ENCODE results near the gene MAD2L1. TPM values are rescaled to one million over a fixed set of nuclear protein-coding genes. Genes with fewer than 3 reads are reported as not detected.

The MAD2L1 gene
- total RNA-seq, 2 experiments from 2014 or later = 109 to 112 TPM

- no peaks in the 10 kb centered on the region for H3K9me3 ChIP-seq (ENCODE audit: low read length)
- H3K27ac ChIP-seq (ENCODE audit: low read depth, low read length, poor library complexity, severe bottlenecking) = no peak overlapping the region
- intact Hi-C loops (cut with micrococcal nuclease; ENCODE audit: unreplicated experiment) = no loop called here
- peak overlapping the region; percentile 34 for H3K4me3 ChIP-seq (ENCODE audit: low read depth, low read length, poor library complexity, severe bottlenecking)
- H3K4me2 ChIP-seq (ENCODE audit: low read length) = peak overlapping the region; percentile 80
- POLR2A ChIA-PET = interaction anchor here (1.2 to 1.3 kb wide), 2 partner anchors 8 to 69 kb away, joined by 4 to 6 read pairs; no protein-coding TSS in a partner anchor
- peaks cover 35% of the 10 kb centered on the region for H3K4me1 ChIP-seq (ENCODE audit: insufficient read depth, low read length, poor library complexity, severe bottlenecking)
- H3K36me3 ChIP-seq (ENCODE audit: insufficient read depth, low read length) = peaks cover 83% of the 10 kb centered on the region
- CTCF ChIA-PET (ENCODE audit: unreplicated experiment) = no interaction called here
- TF ChIP-seq CTCF (conservative IDR thresholded peaks at IDR 0.05; ENCODE audit: low read length) (no peak), EZH2phosphoT487 (IDR thresholded peaks at IDR 0.05; ENCODE audit: borderline replicate concordance, low read depth, low read length) (no peak)
- H3K79me2 ChIP-seq (ENCODE audit: insufficient read depth, low read depth, low read length) = peaks cover 91% of the 10 kb centered on the region
- peaks cover 38% of the 10 kb centered on the region for H4K20me1 ChIP-seq (ENCODE audit: insufficient read depth, low read length)
- no peak overlapping the region for H2AFZ ChIP-seq (ENCODE audit: low read length)
- no peaks in the 10 kb centered on the region for H3K9me2 ChIP-seq (ENCODE audit: insufficient read depth, low read length)
- no peak for DNase-seq (ENCODE audit: low spot score)
- no TSS peak for BruUV-seq (replicated peaks)
These were observed 3.9 kb downstream of the MAD2L1 start for GRCh38 chr4:120062663-120063195.

GRCh38 chr4:120059036-120059435, 7.6 kb downstream of the MAD2L1 start:
- peaks cover 22% of the 10 kb centered on the region for H4K20me1 ChIP-seq (ENCODE audit: insufficient read depth, low read length)
- peaks cover 97% of the 10 kb centered on the region for H3K36me3 ChIP-seq (ENCODE audit: insufficient read depth, low read length)
- no peak overlapping the region for H3K4me3 ChIP-seq (ENCODE audit: low read depth, low read length, poor library complexity, severe bottlenecking)
- no peak for DNase-seq (ENCODE audit: low spot score)
- no peaks in the 10 kb centered on the region for H3K9me2 ChIP-seq (ENCODE audit: insufficient read depth, low read length)
- H3K4me1 ChIP-seq (ENCODE audit: insufficient read depth, low read length, poor library complexity, severe bottlenecking) = peaks cover 48% of the 10 kb centered on the region
- no TSS peak for BruUV-seq (replicated peaks)
- ChIA-PET CTCF (ENCODE audit: unreplicated experiment) (no interaction called here), POLR2A (no interaction called here)
- no peak overlapping the region for H2AFZ ChIP-seq (ENCODE audit: low read length)
- TF ChIP-seq EZH2phosphoT487 (IDR thresholded peaks at IDR 0.05; ENCODE audit: borderline replicate concordance, low read depth, low read length) (no peak), CTCF (conservative IDR thresholded peaks at IDR 0.05; ENCODE audit: low read length) (no peak)
- H3K79me2 ChIP-seq (ENCODE audit: insufficient read depth, low read depth, low read length) = peaks cover 80% of the 10 kb centered on the region
- no peak overlapping the region for H3K4me2 ChIP-seq (ENCODE audit: low read length)
- H3K27ac ChIP-seq (ENCODE audit: low read depth, low read length, poor library complexity, severe bottlenecking) = no peak overlapping the region
- intact Hi-C loops (cut with micrococcal nuclease; ENCODE audit: unreplicated experiment) = no loop called here
- no peaks in the 10 kb centered on the region for H3K9me3 ChIP-seq (ENCODE audit: low read length)

GRCh38 chr4:120057416-120057815, 9.2 kb downstream of the MAD2L1 start:
- ChIA-PET CTCF (ENCODE audit: unreplicated experiment) (no interaction called here), POLR2A (interaction anchor here (1.3 to 1.8 kb wide), 3 partner anchors 8 to 73 kb away, joined by 6 to 12 read pairs (median 7); no protein-coding TSS in a partner anchor)
- BruUV-seq (replicated peaks) = no TSS peak
- Histone ChIP-seq H3K9me2 (ENCODE audit: insufficient read depth, low read length) (no peaks in the 10 kb centered on the region), H2AFZ (ENCODE audit: low read length) (no peak overlapping the region), H3K36me3 (ENCODE audit: insufficient read depth, low read length) (peaks cover 90% of the 10 kb centered on the region), H3K27ac (ENCODE audit: low read depth, low read length, poor library complexity, severe bottlenecking) (no peak overlapping the region), H3K4me3 (ENCODE audit: low read depth, low read length, poor library complexity, severe bottlenecking) (no peak overlapping the region), H3K4me2 (ENCODE audit: low read length) (no peak overlapping the region), H4K20me1 (ENCODE audit: insufficient read depth, low read length) (peaks cover 6% of the 10 kb centered on the region), H3K9me3 (ENCODE audit: low read length) (no peaks in the 10 kb centered on the region), H3K4me1 (ENCODE audit: insufficient read depth, low read length, poor library complexity, severe bottlenecking) (peaks cover 37% of the 10 kb centered on the region), H3K79me2 (ENCODE audit: insufficient read depth, low read depth, low read length) (peaks cover 64% of the 10 kb centered on the region)
- no peak for DNase-seq (ENCODE audit: low spot score)
- intact Hi-C loops (cut with micrococcal nuclease; ENCODE audit: unreplicated experiment) = no loop called here
- no peak for TF ChIP-seq EZH2phosphoT487 (IDR thresholded peaks at IDR 0.05; ENCODE audit: borderline replicate concordance, low read depth, low read length)
- no peak for TF ChIP-seq CTCF (conservative IDR thresholded peaks at IDR 0.05; ENCODE audit: low read length)

Measured in OCI-LY7 (cell line).